Measurements from ENCODE around the gene ELOB.

DNA sequence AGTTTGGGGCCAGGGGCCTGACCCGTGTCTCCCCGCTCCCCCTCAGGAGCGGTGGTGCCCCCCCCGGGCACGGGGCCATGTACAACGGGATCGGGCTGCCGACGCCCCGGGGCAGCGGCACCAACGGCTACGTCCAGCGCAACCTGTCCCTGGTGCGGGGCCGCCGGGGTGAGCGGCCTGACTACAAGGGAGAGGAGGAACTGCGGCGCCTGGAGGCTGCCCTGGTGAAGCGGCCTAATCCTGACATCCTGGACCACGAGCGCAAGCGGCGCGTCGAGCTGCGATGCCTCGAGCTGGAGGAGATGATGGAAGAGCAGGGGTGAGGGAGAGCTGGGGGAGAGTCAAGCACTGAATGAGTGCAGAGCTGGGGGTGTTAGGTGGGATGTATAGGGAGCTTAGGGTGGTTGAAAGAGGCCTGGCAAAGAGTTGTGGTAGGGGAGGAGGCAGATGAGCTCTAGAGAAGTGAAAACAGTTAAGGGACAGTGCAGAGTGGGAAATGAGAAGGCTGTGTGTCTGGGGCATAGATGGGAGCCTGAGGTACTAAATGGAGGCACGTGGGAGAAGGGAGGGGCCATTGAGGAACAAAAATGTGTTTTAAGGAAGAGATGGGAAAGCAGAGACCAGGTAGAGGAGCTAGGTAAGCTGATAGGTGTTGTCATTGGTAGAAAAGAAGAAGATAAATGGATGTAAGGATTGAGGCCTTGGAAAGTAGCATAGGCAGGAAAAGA, 20.6 kb downstream of the ELOB start:
- TF ChIP-seq POLR2AphosphoS5 (IDR thresholded peaks at IDR 0.05; ENCODE audit: insufficient read depth in 1 of 2, low read depth in 1 of 2): no peak
- TF ChIP-seq, protein P1, sequence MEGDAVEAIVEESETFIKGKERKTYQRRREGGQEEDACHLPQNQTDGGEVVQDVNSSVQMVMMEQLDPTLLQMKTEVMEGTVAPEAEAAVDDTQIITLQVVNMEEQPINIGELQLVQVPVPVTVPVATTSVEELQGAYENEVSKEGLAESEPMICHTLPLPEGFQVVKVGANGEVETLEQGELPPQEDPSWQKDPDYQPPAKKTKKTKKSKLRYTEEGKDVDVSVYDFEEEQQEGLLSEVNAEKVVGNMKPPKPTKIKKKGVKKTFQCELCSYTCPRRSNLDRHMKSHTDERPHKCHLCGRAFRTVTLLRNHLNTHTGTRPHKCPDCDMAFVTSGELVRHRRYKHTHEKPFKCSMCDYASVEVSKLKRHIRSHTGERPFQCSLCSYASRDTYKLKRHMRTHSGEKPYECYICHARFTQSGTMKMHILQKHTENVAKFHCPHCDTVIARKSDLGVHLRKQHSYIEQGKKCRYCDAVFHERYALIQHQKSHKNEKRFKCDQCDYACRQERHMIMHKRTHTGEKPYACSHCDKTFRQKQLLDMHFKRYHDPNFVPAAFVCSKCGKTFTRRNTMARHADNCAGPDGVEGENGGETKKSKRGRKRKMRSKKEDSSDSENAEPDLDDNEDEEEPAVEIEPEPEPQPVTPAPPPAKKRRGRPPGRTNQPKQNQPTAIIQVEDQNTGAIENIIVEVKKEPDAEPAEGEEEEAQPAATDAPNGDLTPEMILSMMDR (IDR thresholded peaks at IDR 0.05): no peak
